GM21381 (cell line): ENCODE data around the gene USP12.
"Not testable (repeated sequence)": the region's sequence is repeated elsewhere in the genome, so short reads cannot be mapped to it uniquely, and the experiment has no call there.

Source experiments
- ATAC-seq: cut with Tn5 transposase; IDR thresholded peaks from one replicate; pipeline ENCODE4 v1.9.1; 2021; ENCODE audit warnings: mild to moderate bottlenecking, moderate library complexity; ENCODE audit not compliant: unreplicated experiment

The USP12 gene

GRCh38 chr13:27124571-27124970 is 47.0 kb downstream of the USP12 start:
- ATAC-seq: no peak

DNA sequence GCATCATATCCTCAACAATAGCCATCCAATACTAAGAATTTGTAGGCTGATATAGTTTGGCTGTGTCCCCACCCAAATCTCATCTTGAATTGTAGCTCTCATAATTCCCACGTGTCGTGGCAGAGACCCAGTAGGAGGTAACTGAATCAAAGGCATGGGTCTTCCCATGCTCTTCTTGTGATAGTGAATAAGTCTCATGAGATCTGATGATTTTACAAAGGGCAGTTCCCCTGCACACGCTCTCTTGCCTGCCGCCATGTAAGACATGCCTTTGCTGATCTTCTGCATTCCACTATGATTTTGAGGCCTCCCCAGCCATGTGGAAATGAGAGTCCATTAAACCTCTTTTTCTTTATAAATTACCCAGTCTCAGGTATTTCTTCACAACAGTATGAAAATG is 48.2 kb downstream of the USP12 start:
- ATAC-seq: not testable (repeated sequence)

- ATAC-seq: no peak
Measured at GRCh38 chr13:27122036-27122435, 49.6 kb downstream of the USP12 start.

DNA sequence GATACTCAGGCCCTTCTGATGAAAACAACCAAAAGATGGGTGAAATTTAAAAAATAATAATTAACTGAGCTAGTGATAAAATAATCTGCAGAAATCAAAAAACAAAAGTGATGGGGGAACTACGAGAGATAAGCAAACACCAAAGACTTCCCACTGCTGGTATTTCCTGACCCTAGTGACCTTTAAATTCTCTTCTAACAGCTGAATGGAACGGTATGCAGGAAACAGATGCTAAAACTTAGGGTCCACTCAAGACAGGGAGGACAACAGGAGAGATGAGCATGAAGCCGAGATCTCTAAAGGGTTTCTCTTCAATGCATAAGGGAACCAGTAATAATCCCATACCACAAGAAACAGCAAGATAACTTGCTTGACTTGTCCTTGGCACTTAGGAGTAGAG is 50.8 kb downstream of the USP12 start:
- no peak for ATAC-seq

DNA sequence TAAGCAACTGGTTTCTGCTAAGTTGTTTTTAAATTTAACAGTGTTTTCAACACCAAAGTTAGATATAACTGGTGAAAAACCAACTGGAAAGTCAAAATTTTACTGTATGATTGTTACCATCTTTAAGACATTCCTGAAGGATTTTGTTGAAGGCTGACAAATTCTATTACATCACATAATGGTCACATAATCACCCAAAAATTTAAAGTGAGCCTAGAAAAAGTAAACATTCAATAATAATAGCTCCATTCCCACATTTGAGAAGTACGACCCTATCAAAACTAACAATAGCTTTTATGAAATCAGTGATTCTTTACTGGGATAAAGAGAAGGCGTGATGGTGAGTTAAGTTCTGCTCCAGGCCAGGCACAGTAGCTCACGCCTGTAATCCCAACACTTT is 51.6 kb downstream of the USP12 start:
- ATAC-seq: no peak

GRCh38 chr13:27118428-27119054 is 53.1 kb downstream of the USP12 start:
- no peak for ATAC-seq

DNA sequence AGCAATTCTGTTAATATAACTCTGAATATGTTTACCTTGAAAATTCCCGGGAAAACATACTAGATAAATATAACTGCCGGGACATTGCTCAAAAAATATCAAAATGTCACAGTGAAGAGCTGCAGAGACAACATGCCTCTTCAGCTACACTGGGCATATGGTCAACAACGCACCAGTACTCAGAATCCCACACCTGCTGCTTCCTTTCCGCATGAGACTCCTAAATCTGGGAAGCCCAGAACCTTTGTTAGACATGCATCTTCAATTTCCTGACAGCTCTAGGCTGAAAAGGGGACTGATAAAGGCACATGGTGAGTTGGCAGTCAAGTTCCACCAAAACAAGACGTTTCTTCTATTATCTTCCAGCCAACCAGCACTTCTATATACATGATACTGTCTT is 53.7 kb downstream of the USP12 start:
- no peak for ATAC-seq

DNA sequence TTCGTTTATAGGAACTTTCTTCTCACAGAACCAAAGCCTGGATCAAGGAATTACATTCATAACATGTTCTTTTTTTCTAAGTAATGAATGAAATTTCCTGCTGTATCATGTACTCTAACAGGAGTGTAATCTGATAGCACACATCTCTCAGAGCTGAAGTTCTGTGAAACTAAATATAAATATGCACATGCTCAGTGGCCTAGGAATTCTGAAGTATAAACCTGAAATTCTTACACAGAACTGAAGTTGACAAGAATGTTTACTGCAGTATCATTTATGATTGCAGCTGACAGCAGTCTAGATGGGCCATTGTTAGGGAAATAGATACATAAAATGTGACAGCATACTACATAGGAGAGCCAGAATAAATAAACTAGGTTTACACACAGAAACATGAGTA is 54.5 kb downstream of the USP12 start:
- no peak for ATAC-seq

DNA sequence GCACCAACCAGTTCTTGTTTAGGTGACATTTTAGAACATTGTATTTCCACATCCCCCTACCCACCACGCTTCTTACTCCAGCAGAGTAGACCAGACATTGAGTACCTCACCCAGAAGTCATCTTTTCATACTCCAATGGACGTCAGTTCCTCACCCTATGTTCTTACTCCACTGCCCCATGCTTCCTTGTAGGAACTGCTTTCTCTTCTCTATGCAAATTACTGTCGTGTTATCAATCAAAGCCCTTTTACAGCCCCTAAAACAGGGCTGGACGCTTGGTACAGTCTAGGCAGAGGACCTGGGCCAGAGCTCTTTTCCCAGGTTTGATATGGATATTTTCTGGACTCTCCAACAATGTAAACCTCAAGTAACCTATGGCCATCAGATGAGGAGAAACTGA is 58.2 kb downstream of the USP12 start:
- ATAC-seq: no peak

DNA sequence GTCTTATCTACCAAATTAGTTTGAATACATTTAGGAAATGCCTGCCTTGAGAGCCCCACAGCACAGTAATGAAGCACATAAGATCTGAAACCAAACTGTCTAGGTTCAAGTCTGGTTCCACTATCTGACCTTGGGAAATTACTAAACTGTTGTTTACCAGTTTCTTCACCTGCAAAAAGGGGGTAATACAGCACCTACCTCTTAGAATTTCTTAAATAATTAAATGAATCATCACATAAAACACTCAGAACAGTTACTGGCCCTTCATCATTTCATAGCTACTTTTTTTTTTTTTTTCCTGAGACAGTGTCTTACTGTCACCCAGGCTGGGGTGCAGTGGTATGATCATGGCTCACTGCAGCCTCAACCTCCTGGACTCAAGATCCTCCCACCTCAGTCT is 59.6 kb downstream of the USP12 start:
- ATAC-seq: no peak

DNA sequence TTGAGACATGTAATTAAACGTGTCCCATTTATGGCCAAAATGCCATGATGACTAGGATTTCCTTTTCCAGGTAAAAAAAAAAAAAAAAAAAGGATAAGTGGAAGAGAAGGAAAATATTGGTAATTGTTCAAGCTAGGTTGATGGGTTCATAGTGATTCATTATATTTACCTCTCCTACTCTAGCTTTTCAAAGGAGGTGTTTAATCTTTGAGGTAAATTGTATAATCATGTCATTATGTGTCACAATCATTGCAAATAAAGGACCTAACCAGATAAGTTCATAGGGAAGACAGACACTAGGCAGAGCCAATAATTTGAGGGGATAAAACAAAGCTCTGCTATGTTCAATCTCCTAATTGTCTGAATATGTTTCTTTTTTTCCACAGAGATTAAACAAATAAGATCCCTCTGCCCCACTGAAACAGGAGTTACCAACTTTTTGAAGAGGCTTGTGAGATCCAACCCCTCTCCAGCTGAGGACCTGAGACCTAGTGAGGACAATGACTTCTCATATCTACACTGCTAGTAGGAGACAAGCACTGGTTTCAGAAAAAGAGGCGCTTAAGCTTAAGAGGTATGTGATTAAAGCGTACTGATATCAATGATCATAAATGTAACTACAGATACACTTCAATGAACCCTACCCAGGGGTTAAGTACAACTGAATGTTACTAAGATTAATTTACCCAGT is 61.4 kb downstream of the USP12 start:
- ATAC-seq: no peak

GRCh38 chr13:27106144-27106543 is 65.5 kb downstream of the USP12 start:
- ATAC-seq: no peak

DNA sequence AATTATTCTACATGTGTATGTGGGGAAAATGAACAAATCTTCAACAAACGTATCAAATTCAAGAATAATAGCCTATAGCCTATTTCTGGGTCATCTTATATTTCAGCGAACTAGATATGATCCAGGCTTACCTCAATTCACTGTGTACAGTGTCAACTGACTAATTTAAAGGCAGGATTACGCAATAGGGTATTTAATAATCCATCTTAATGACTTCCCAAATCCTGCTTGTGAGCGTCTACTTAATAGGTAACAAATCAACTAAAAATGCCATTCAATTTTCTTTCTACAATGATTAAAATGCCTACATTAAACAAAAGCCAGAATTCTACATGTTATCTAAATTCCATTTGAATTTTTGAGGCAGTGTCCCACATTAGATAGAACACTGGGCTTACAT is 67.0 kb downstream of the USP12 start:
- no peak for ATAC-seq

GRCh38 chr13:27101847-27102246 is 69.8 kb downstream of the USP12 start:
- ATAC-seq: no peak

DNA sequence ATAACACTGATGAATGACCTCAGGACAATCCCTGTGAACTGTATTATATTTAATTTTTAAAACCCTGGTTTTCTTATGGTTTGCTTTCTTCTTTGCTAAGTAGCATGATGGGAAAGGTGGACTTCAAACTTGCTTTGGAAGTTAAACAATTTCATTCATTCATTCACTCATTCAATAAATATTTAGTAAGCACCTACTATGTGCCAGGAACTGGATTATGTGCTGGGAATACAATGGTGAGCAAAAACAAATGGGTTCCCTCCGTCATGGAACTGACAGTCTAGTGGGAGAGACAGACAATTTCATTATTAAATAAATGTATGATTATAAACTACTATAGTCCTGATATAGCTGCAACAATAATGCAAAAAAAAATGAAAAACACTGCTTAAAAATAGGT is 70.3 kb downstream of the USP12 start:
- ATAC-seq: no peak

- ATAC-seq: no peak
Measured at GRCh38 chr13:27097691-27098090, 73.9 kb downstream of the USP12 start.

- ATAC-seq: no peak
Measured at GRCh38 chr13:27091451-27091850, 80.2 kb downstream of the USP12 start.

GRCh38 chr13:27088619-27089018 is 83.0 kb downstream of the USP12 start:
- no peak for ATAC-seq

GRCh38 chr13:27086599-27087265 is 84.9 kb downstream of the USP12 start:
- no peak for ATAC-seq

DNA sequence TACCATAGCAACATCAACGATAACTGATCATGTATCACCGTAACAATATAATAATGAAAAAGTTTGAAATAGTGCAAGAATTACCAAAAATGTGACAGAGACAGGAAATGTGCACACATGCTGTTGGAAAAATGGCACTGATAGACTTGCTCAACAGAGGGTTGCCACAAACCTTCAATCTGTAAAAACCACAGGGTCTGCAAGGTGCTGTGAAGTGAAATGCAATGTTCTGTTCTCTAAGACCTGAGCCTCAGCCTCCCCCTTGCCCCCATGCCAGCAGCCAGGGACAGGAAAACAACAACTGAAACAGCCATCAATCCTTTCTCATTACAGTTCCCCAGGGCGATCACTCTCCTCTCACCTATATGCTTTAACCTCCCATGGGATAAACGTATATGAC is 88.4 kb downstream of the USP12 start:
- ATAC-seq: no peak

DNA sequence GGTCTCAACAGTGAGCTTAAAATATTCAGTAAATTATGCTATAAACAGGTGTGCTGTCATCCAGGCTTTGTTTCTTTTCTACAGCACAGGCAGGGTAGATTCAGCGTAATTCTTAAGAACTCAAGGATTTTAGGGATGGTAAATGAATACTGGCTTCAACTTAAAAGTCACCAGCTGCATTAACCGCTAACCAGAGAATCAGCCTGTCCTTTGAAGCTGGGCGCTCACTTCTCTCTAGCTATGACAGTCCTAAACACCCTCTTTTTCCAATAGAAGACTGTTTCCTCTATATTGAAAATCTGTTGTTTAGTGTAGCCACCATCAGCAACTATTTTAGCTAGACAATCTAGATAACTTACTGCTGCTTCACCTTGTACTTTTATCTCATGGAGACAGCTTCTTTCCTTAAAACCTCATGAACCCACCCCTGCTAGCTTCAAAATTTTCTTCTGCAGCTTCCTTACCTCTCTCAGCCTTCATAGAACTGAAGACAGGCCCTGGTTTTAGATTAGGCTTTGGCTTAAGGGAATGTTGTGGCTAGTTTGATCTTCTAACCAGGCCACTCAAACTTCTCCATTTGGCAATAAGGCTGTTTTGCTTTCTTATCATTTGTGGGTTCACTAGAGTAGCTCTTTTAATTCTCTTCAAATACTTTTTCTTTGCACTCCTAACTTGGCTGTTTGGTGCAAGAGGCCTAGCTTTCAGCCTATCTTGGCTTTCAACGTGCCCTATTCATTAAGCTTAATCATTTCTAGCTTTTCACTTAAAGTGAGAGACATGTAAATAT is 89.5 kb downstream of the USP12 start:
- no peak for ATAC-seq
